H9 (cell line): ENCODE results near the gene RMRP. TPM values are rescaled to one million over a fixed set of nuclear protein-coding genes. Genes with fewer than 3 reads are reported as not detected.

Experiments used
- DNase-seq: peaks from one replicate; pipeline ENCODE4 v3.0.0-alpha.2; 2017
- H2AFZ ChIP-seq: one replicate; pipeline ENCODE4 v1.6.1; 2013; ENCODE audit warnings: mild to moderate bottlenecking, low read length, control low read depth, moderate library complexity
- H2AK5ac ChIP-seq: 2 replicates; pipeline ENCODE4 v1.6.1; 2013; ENCODE audit warnings: low read length, control low read depth, mixed read lengths; ENCODE audit not compliant: insufficient read length
- H2BK120ac ChIP-seq: one replicate; pipeline ENCODE4 v1.6.1; 2013; ENCODE audit warnings: low read depth, mild to moderate bottlenecking, low read length, control low read depth, inconsistent platforms; ENCODE audit not compliant: poor library complexity, severe bottlenecking
- H2BK12ac ChIP-seq: 2 replicates; pipeline ENCODE4 v1.6.1; 2013; ENCODE audit warnings: low read length, control low read depth, mixed read lengths, low read depth; ENCODE audit not compliant: insufficient read length
- H2BK15ac ChIP-seq: 2 replicates; pipeline ENCODE4 v1.6.1; 2013; ENCODE audit warnings: low read depth, low read length, control low read depth
- H2BK20ac ChIP-seq: one replicate; pipeline ENCODE4 v1.6.1; 2013; ENCODE audit warnings: low read depth, mild to moderate bottlenecking, low read length, control low read depth, inconsistent platforms; ENCODE audit not compliant: poor library complexity, severe bottlenecking
- H2BK5ac ChIP-seq: 2 replicates; pipeline ENCODE4 v1.6.1; 2013; ENCODE audit warnings: low read length, control low read depth, mixed read lengths; ENCODE audit not compliant: insufficient read length
- H3K14ac ChIP-seq: 2 replicates; pipeline ENCODE4 v1.6.1; 2013; ENCODE audit warnings: low read length, control low read depth; ENCODE audit not compliant: insufficient read depth
- H3K18ac ChIP-seq: 2 replicates; pipeline ENCODE4 v1.6.1; 2013; ENCODE audit warnings: low read depth, mild to moderate bottlenecking, mixed read lengths, low read length, control low read depth; ENCODE audit not compliant: insufficient read length
- H3K23ac ChIP-seq: 2 replicates; pipeline ENCODE4 v1.6.1; 2013; ENCODE audit warnings: low read length, control low read depth, mixed read lengths, low read depth; ENCODE audit not compliant: insufficient read length
- H3K23me2 ChIP-seq: 2 replicates; pipeline ENCODE4 v1.6.1; 2013; ENCODE audit warnings: low read depth, mild to moderate bottlenecking, mixed read lengths, low read length, control low read depth; ENCODE audit not compliant: insufficient read length, poor library complexity, severe bottlenecking
- H3K27ac ChIP-seq: 2 replicates; pipeline ENCODE4 v1.5.1; 2013; ENCODE audit warnings: low read length, control low read depth, mixed read lengths, low read depth; ENCODE audit not compliant: insufficient read length
- H3K27me3 ChIP-seq: 2 replicates; pipeline ENCODE4 v1.6.1; 2013; ENCODE audit warnings: low read length, control low read depth, inconsistent platforms; ENCODE audit not compliant: insufficient read depth
- H3K4ac ChIP-seq: 2 replicates; pipeline ENCODE4 v1.6.1; 2013; ENCODE audit warnings: low read depth, mild to moderate bottlenecking, control low read depth, inconsistent platforms, low read length, moderate library complexity
- H3K4me1 ChIP-seq: 2 replicates; pipeline ENCODE4 v1.6.1; 2013; ENCODE audit warnings: low read length, control low read depth, inconsistent platforms; ENCODE audit not compliant: insufficient read depth
- H3K4me2 ChIP-seq: 2 replicates; pipeline ENCODE4 v1.6.1; 2013; ENCODE audit warnings: low read length, control low read depth, mixed read lengths; ENCODE audit not compliant: insufficient read length, insufficient read depth
- H3K56ac ChIP-seq: 2 replicates; pipeline ENCODE4 v1.6.1; 2013; ENCODE audit warnings: low read depth, mild to moderate bottlenecking, mixed read lengths, low read length, control low read depth; ENCODE audit not compliant: insufficient read length
- H3K79me1 ChIP-seq: 2 replicates; pipeline ENCODE4 v1.6.1; 2013; ENCODE audit warnings: low read depth, mild to moderate bottlenecking, moderate library complexity, low read length, control low read depth, inconsistent platforms; ENCODE audit not compliant: insufficient read depth, poor library complexity, severe bottlenecking
- H3K79me2 ChIP-seq: 2 replicates; pipeline ENCODE4 v1.6.1; 2013; ENCODE audit warnings: low read length, control low read depth, inconsistent platforms; ENCODE audit not compliant: insufficient read depth
- H3K9ac ChIP-seq: 2 replicates; pipeline ENCODE4 v1.6.1; 2013; ENCODE audit warnings: low read length, control low read depth, mixed read lengths; ENCODE audit not compliant: insufficient read length; ENCODE audit errors: extremely low read depth
- H3K9me3 ChIP-seq: one replicate; pipeline ENCODE4 v1.6.1; 2013; ENCODE audit warnings: low read depth, low read length, inconsistent platforms; ENCODE audit not compliant: control insufficient read depth
- H3T11ph ChIP-seq: one replicate; pipeline ENCODE4 v1.6.1; 2013; ENCODE audit warnings: mild to moderate bottlenecking, low read length, control low read depth, inconsistent platforms
- H4K20me1 ChIP-seq: one replicate; pipeline ENCODE4 v1.6.1; 2013; ENCODE audit not compliant: control insufficient read depth, insufficient read length, insufficient read depth
- H4K5ac ChIP-seq: 2 replicates; pipeline ENCODE4 v1.6.1; 2013; ENCODE audit warnings: low read depth, mild to moderate bottlenecking, mixed read lengths, low read length, control low read depth; ENCODE audit not compliant: insufficient read length
- H4K8ac ChIP-seq: replicated peaks from 2 replicates; pipeline ENCODE4 v1.6.1; 2013; ENCODE audit warnings: low read length, control low read depth, mixed read lengths, low read depth; ENCODE audit not compliant: insufficient read length
- H4K91ac ChIP-seq: 2 replicates; pipeline ENCODE4 v1.6.1; 2013; ENCODE audit warnings: low read depth, mild to moderate bottlenecking, moderate library complexity, mixed read lengths, low read length, control low read depth; ENCODE audit not compliant: insufficient read length
- H3K27ac Mint-ChIP-seq, 3 experiments: 2 replicates in 2 of 3; 3 replicates in 1 of 3; pipeline ENCODE4 v1.8.0; 2020 to 2021; ENCODE audit warnings: mixed read lengths in 3 of 3, mild to moderate bottlenecking in 1 of 3, moderate library complexity in 1 of 3
- H3K27me3 Mint-ChIP-seq: 2 replicates; pipeline ENCODE4 v1.8.0; 2021; ENCODE audit warnings: low read depth, mild to moderate bottlenecking, moderate library complexity, mixed read lengths
- H3K36me3 Mint-ChIP-seq, 3 experiments: 2 replicates in 2 of 3; 3 replicates in 1 of 3; pipeline ENCODE4 v1.8.0; 2020 to 2021; ENCODE audit warnings: low read depth in 3 of 3, mixed read lengths in 3 of 3; ENCODE audit not compliant: insufficient read depth in 1 of 3
- H3K4me1 Mint-ChIP-seq, 2 experiments: 2 replicates each; pipeline ENCODE4 v1.8.0; 2020; ENCODE audit warnings: mixed read lengths in 2 of 2
- H3K4me3 Mint-ChIP-seq, 2 experiments: 2 replicates in 1 of 2; 3 replicates in 1 of 2; pipeline ENCODE4 v1.8.0; 2020 to 2021; ENCODE audit warnings: mild to moderate bottlenecking in 2 of 2, mixed read lengths in 2 of 2, moderate library complexity in 1 of 2
- H3K9me3 Mint-ChIP-seq, 2 experiments: 2 replicates in 1 of 2; 3 replicates in 1 of 2; pipeline ENCODE4 v1.8.0; 2020; ENCODE audit warnings: mild to moderate bottlenecking in 2 of 2, mixed read lengths in 2 of 2, moderate library complexity in 1 of 2
- CTCF ChIP-seq: fragments of 200-600 bp; sonication (generic); conservative IDR thresholded peaks from 3 replicates; pipeline ENCODE4 v1.8.0; 2021; ENCODE audit warnings: antibody characterized with exemption, mild to moderate bottlenecking
- WGBS: extraction: QIAGEN DNeasy Blood & Tissue Kit; methylation state at CpG from one replicate; pipeline ENCODE4 v1.1.7; 2013; ENCODE audit warnings: missing lambda C conversion rate, low lambda C conversion rate, mixed read lengths; ENCODE audit not compliant: insufficient read length; ENCODE audit errors: extremely low coverage; 5-methylcytosine and 5-hydroxymethylcytosine counted together
- total RNA-seq: library from RNA; stranded (reverse); gene quantifications from 2 replicates; pipeline ENCODE4 v1.2.1, GENCODE V29; 2021

The RMRP gene
- total RNA-seq, 1 experiment from 2014 or later = 18,417 TPM

- H3K79me1 ChIP-seq = no peaks in the 10 kb centered on the region
- H3K4me2 ChIP-seq = no peak overlapping the region
- no peak overlapping the region for H3K27ac ChIP-seq
- H3K4ac ChIP-seq = no peak overlapping the region
- H3K4me1 ChIP-seq = no peaks in the 10 kb centered on the region
- H3K9ac ChIP-seq = no peak overlapping the region
- WGBS = no CpG with 5 or more reads among the region's 6 CpGs
- DNase-seq = no peak
- no peaks in the 10 kb centered on the region for H4K20me1 ChIP-seq
- H3K9me3 Mint-ChIP-seq = no peaks in the 10 kb centered on the region
- no peak overlapping the region for H3K14ac ChIP-seq
- no peak for TF ChIP-seq CTCF
- no peak overlapping the region for H2AFZ ChIP-seq
- H3K4me3 Mint-ChIP-seq = no peak overlapping the region
- no peak overlapping the region for H3K56ac ChIP-seq
- no peak overlapping the region for H3K23ac ChIP-seq
- no peak overlapping the region for H4K91ac ChIP-seq
- no peaks in the 10 kb centered on the region; the same call in 1 of the 2 replicates for H3K27me3 Mint-ChIP-seq
- no peaks in the 10 kb centered on the region for H3K36me3 Mint-ChIP-seq
- H4K8ac ChIP-seq = no peak overlapping the region
- H2BK5ac ChIP-seq = no peak overlapping the region
- no peak overlapping the region for H2BK120ac ChIP-seq
- no peak overlapping the region for H3T11ph ChIP-seq
- H3K9me3 ChIP-seq = no peaks in the 10 kb centered on the region
- H3K4me1 Mint-ChIP-seq = no peaks in the 10 kb centered on the region
- no peak overlapping the region for H2AK5ac ChIP-seq
- no peak overlapping the region for H2BK20ac ChIP-seq
- no peaks in the 10 kb centered on the region for H3K27me3 ChIP-seq
- no peak overlapping the region for H3K18ac ChIP-seq
- H3K79me2 ChIP-seq = no peaks in the 10 kb centered on the region
- no peak overlapping the region for H2BK15ac ChIP-seq
- no peaks in the 10 kb centered on the region for H3K23me2 ChIP-seq
- no peak overlapping the region for H4K5ac ChIP-seq
- H2BK12ac ChIP-seq = no peak overlapping the region
- H3K27ac Mint-ChIP-seq = no peak overlapping the region; a peak in 1 of 7 replicates
These were observed 29.3 kb downstream of the RMRP start for GRCh38 chr9:35628389-35628991.
